ENCODE results near the gene RAET1E.

Gene RAET1E

DNA sequence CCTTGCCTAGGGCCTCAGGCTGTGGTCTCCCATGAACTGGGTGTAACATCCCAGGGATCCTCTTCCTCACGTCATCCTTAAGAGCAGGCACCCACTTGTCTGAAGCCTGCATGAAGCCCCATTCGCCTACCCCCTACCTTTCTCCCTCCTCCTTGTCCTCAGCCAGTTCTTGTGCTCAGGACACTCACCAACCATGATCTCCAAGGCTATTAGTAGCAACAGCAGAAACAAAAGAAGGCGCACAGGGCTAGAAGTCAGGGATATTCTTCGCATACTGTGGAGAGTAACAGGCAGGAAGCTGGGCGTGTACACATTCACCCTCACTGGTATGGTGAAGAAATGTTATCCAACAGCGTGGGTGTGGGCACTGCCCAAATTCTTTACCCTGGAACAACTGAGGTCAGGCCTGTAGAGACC lies 7.3 kb downstream of the RAET1E start:
- no peak overlapping the region for H3K27ac ChIP-seq (ENCODE audit: low read depth, low read length)
- H2AFZ ChIP-seq (ENCODE audit: low read depth, low read length, severe bottlenecking), result no peak overlapping the region
- H3K9ac ChIP-seq (ENCODE audit: low read length), result no peak overlapping the region

DNA sequence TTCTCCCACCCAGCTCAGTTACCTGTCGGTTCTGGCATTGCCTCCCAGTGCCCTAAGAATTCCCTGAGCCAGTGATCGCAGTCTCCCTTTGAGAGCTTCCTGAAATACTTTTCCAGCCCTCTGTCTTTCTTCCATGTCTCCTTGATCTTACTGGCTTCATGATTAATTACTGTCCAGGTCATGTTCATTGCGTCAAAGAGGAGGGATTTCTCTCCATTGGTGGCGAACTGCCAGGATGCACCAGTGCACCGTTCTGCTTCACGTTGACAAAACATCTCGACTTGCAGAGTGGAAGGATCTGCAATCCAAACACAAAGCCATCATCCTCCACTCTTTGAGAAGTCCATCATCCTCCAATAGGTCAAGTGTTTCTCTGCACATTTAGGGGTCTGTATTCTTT lies 8.6 kb downstream of the RAET1E start:
- no peak overlapping the region for H2AFZ ChIP-seq (ENCODE audit: low read depth, low read length, severe bottlenecking)
- H3K79me2 ChIP-seq (ENCODE audit: insufficient read depth, low read length), result no peaks in the 10 kb centered on the region
- no peaks in the 10 kb centered on the region for H4K20me1 ChIP-seq (ENCODE audit: low read depth, low read length)
- no peaks in the 10 kb centered on the region for H3K9me3 ChIP-seq (ENCODE audit: insufficient read depth, low read length)
- no peak overlapping the region for H3K9ac ChIP-seq (ENCODE audit: low read length)
- H3K9me2 ChIP-seq (replicated peaks; ENCODE audit: insufficient read depth, low read length), result no peaks in the 10 kb centered on the region
- no peak overlapping the region for H3K27ac ChIP-seq (ENCODE audit: low read depth, low read length)
- H3K36me3 ChIP-seq (ENCODE audit: low read length), result no peaks in the 10 kb centered on the region
- H3F3A ChIP-seq (ENCODE audit: insufficient read depth), result no peaks in the 10 kb centered on the region
- H3K4me2 ChIP-seq (ENCODE audit: low read depth, low read length, poor library complexity, severe bottlenecking), result no peak overlapping the region
- H3K4me3 ChIP-seq (ENCODE audit: insufficient read depth, low read length, poor library complexity, severe bottlenecking), result no peak overlapping the region
- H3K27me3 ChIP-seq (ENCODE audit: low read length), result no peaks in the 10 kb centered on the region
- no peak for TF ChIP-seq EZH2phosphoT487 (conservative IDR thresholded peaks at IDR 0.05; ENCODE audit: low read length)
- TF ChIP-seq, protein P1, sequence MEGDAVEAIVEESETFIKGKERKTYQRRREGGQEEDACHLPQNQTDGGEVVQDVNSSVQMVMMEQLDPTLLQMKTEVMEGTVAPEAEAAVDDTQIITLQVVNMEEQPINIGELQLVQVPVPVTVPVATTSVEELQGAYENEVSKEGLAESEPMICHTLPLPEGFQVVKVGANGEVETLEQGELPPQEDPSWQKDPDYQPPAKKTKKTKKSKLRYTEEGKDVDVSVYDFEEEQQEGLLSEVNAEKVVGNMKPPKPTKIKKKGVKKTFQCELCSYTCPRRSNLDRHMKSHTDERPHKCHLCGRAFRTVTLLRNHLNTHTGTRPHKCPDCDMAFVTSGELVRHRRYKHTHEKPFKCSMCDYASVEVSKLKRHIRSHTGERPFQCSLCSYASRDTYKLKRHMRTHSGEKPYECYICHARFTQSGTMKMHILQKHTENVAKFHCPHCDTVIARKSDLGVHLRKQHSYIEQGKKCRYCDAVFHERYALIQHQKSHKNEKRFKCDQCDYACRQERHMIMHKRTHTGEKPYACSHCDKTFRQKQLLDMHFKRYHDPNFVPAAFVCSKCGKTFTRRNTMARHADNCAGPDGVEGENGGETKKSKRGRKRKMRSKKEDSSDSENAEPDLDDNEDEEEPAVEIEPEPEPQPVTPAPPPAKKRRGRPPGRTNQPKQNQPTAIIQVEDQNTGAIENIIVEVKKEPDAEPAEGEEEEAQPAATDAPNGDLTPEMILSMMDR (IDR thresholded peaks at IDR 0.05; ENCODE audit: insufficient read depth, low read length, poor library complexity, severe bottlenecking), result no peak

More for the DNA sequence above, 7.3 kb downstream of the RAET1E start:
- TF ChIP-seq EZH2phosphoT487 (conservative IDR thresholded peaks at IDR 0.05; ENCODE audit: low read length), result no peak
- TF ChIP-seq, protein P1 (IDR thresholded peaks at IDR 0.05; ENCODE audit: insufficient read depth, low read length, poor library complexity, severe bottlenecking), result no peak
- Histone ChIP-seq H4K20me1 (ENCODE audit: low read depth, low read length) (no peaks in the 10 kb centered on the region), H3K4me3 (ENCODE audit: insufficient read depth, low read length, poor library complexity, severe bottlenecking) (no peak overlapping the region), H3K27me3 (ENCODE audit: low read length) (no peaks in the 10 kb centered on the region), H3K4me2 (ENCODE audit: low read depth, low read length, poor library complexity, severe bottlenecking) (no peak overlapping the region), H3K9me3 (ENCODE audit: insufficient read depth, low read length) (no peaks in the 10 kb centered on the region), H3K36me3 (ENCODE audit: low read length) (no peaks in the 10 kb centered on the region), H3F3A (ENCODE audit: insufficient read depth) (no peaks in the 10 kb centered on the region), H3K79me2 (ENCODE audit: insufficient read depth, low read length) (no peaks in the 10 kb centered on the region), H3K9me2 (replicated peaks; ENCODE audit: insufficient read depth, low read length) (no peaks in the 10 kb centered on the region)

DNA sequence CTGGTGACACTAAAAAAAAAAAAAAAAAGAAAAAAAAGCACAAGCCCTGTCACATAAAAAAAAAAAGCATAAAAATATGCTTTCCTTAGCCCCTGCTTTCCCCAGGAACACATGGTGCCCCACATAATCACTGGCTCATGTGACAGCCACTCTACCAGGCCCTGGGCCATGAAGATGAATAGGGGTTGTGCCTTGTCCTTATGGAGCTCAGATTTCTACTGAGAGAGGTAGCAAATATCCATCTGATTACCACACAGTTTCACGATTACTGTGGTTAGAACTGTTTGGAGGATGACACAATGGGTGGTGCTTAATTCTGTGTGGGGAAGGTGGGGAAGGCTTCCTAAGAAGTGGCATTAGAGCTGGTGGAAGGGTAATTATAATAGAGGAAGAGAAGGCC lies 9.3 kb downstream of the RAET1E start:
- Histone ChIP-seq H3K9me3 (ENCODE audit: insufficient read depth, low read length) (no peaks in the 10 kb centered on the region), H4K20me1 (ENCODE audit: low read depth, low read length) (no peaks in the 10 kb centered on the region), H3K9me2 (replicated peaks; ENCODE audit: insufficient read depth, low read length) (no peaks in the 10 kb centered on the region), H3K79me2 (ENCODE audit: insufficient read depth, low read length) (no peaks in the 10 kb centered on the region), H3K4me3 (ENCODE audit: insufficient read depth, low read length, poor library complexity, severe bottlenecking) (no peak overlapping the region), H2AFZ (ENCODE audit: low read depth, low read length, severe bottlenecking) (no peak overlapping the region), H3F3A (ENCODE audit: insufficient read depth) (no peaks in the 10 kb centered on the region), H3K36me3 (ENCODE audit: low read length) (no peaks in the 10 kb centered on the region), H3K27me3 (ENCODE audit: low read length) (no peaks in the 10 kb centered on the region), H3K9ac (ENCODE audit: low read length) (no peak overlapping the region), H3K4me2 (ENCODE audit: low read depth, low read length, poor library complexity, severe bottlenecking) (no peak overlapping the region), H3K27ac (ENCODE audit: low read depth, low read length) (no peak overlapping the region)
- TF ChIP-seq EZH2phosphoT487 (conservative IDR thresholded peaks at IDR 0.05; ENCODE audit: low read length), result no peak
- TF ChIP-seq, protein P1 (IDR thresholded peaks at IDR 0.05; ENCODE audit: insufficient read depth, low read length, poor library complexity, severe bottlenecking), result no peak

Data from SU-DHL-6 (cell line).